Motor neuron (in vitro differentiated cells): ENCODE data around the gene CLCNKB. TPM values are rescaled to one million over a fixed set of nuclear protein-coding genes. Genes with fewer than 3 reads are reported as not detected.
"Not testable (repeated sequence)": the region's sequence is repeated elsewhere in the genome, so short reads cannot be mapped to it uniquely, and the experiment has no call there.

ENCODE experiments used
- ATAC-seq, 8 experiments: fragments of 200-7000 bp; cut with Tn5 transposase; replicated peaks in 6 of 8; 2 replicates each; pipeline ENCODE4 v1.8.0; 2021; ENCODE audit warnings: mild to moderate bottlenecking in 8 of 8, moderate library complexity in 8 of 8
- H3K27ac ChIP-seq, 2 donors: fragments of 250-450 bp; sonication (Bioruptor Pico); 2 replicates each; pipeline ENCODE4 v1.9.0; 2021; ENCODE audit warnings: antibody characterized with exemption in 2 of 2, mild to moderate bottlenecking in 2 of 2, moderate library complexity in 1 of 2
- H3K4me1 ChIP-seq, 2 donors: fragments of 250-450 bp; sonication (Bioruptor Pico); replicated peaks in 1 of 2; 2 replicates each; pipeline ENCODE4 v1.6.1; 2021; ENCODE audit warnings: antibody characterized with exemption in 2 of 2, mild to moderate bottlenecking in 2 of 2, moderate library complexity in 1 of 2
- H3K4me3 ChIP-seq, 5 donors: fragments of 250-450 bp; sonication (Bioruptor Pico); 2 replicates each; pipeline ENCODE4 v1.9.0; 2021; ENCODE audit warnings: antibody characterized with exemption in 5 of 5, mild to moderate bottlenecking in 5 of 5, moderate library complexity in 4 of 5
- WGBS, 10 experiments: fragments of 450-650 bp; shearing (Covaris generic); methylation state at CpG; one replicate each; pipeline ENCODE4 v1.0.0; 2022; 5-methylcytosine and 5-hydroxymethylcytosine counted together
- in situ Hi-C, 9 experiments: fragments of 400-800 bp; cut with MboI; loops; one replicate each; pipeline ENCODE4 v1.15.0; 2021; ENCODE audit warnings: low sequenced_read_pairs in 9 of 9, low pct_unique_long_range_greater_than_20kb in 2 of 9; ENCODE audit not compliant: unreplicated experiment in 9 of 9
- total RNA-seq, 8 experiments: library from RNA; unstranded; fragments of 300-600 nt; gene quantifications; 2 replicates each; pipeline versions ENCODE4 v1.2.3 to v1.2.4, GENCODE V29; 2022

The CLCNKB gene
- total RNA-seq, 8 experiments from 2014 or later, result 0.09 to 0.43 (median 0.21) TPM; not detected in 3

GRCh38 chr1:16017461-16018303 is 25.9 kb upstream of the CLCNKB start, which contains the start of gene HSPB7:
Gene HSPB7, minus strand, starts transcription at chr1:16018043. Its CDS starts 80 bp downstream, at chr1:16017963.
- no peak within 1 kb of the TSS for H3K4me3 ChIP-seq
- peaks cover 53 to 56% of the 10 kb centered on the region in 2 donors for H3K4me1 ChIP-seq
- in situ Hi-C loops, result no loop called here
- peak; percentile 18 to 65 (median 52) for ATAC-seq
- WGBS, 10 experiments, result 0 to 100% (median 57%) methylated on average over 2 to 6 of the region's 37 CpGs; no CpG with 5 or more reads in 5 of the 10 experiments
- H3K27ac ChIP-seq, result peak within 1 kb of the TSS in 1 of 2 donors; percentile 13

GRCh38 chr1:16018308-16018707 is 25.3 kb upstream of the CLCNKB start:
- in situ Hi-C loops, result no loop called here
- 20 to 67% (median 43%) methylated on average over 2 to 4 of the region's 4 CpGs; no CpG with 5 or more reads in 6 of the 10 experiments for WGBS, 10 experiments
- ATAC-seq, result peak in 4 of 8 experiments; percentile 1 to 14 (median 4)
- Histone ChIP-seq H3K4me1 (peaks cover 47 to 51% of the 10 kb centered on the region in 2 donors), H3K27ac (no peak overlapping the region), H3K4me3 (no peak overlapping the region)

GRCh38 chr1:16018749-16019643 is 24.6 kb upstream of the CLCNKB start:
- Histone ChIP-seq H3K4me3 (no peak overlapping the region), H3K4me1 (peaks cover 42 to 44% of the 10 kb centered on the region in 2 donors), H3K27ac (no peak overlapping the region)
- WGBS, 10 experiments, result 40 to 100% (median 85%) methylated on average over 2 to 17 of the region's 23 CpGs; no CpG with 5 or more reads in 2 of the 10 experiments
- in situ Hi-C loops, result no loop called here
- ATAC-seq, result peak in 4 of 8 experiments; percentile 6 to 17 (median 7)

GRCh38 chr1:16019644-16020277 is 23.8 kb upstream of the CLCNKB start:
- Histone ChIP-seq H3K4me1 (peaks cover 35 to 36% of the 10 kb centered on the region in 2 donors), H3K4me3 (no peak overlapping the region), H3K27ac (no peak overlapping the region)
- peak in 6 of 8 experiments; percentile 9 to 80 (median 67) for ATAC-seq
- in situ Hi-C loops, result no loop called here
- WGBS, 10 experiments, result 40% methylated on average over 1 of the region's 9 CpGs; no CpG with 5 or more reads in 9 of the 10 experiments

- peaks cover 30 to 34% of the 10 kb centered on the region in 2 donors for H3K4me1 ChIP-seq
- no peak for ATAC-seq
- H3K4me3 ChIP-seq, result no peak overlapping the region
- no peak overlapping the region for H3K27ac ChIP-seq
- in situ Hi-C loops, result no loop called here
- WGBS, 10 experiments, result 40 to 89% (median 71%) methylated on average over 1 to 3 of the region's 6 CpGs; no CpG with 5 or more reads in 7 of the 10 experiments
Observed at GRCh38 chr1:16020325-16020724, 23.3 kb upstream of the CLCNKB start.

GRCh38 chr1:16020878-16021277 is 22.7 kb upstream of the CLCNKB start:
- peaks cover 30 to 34% of the 10 kb centered on the region in 2 donors for H3K4me1 ChIP-seq
- WGBS, 10 experiments, result 60% methylated on average over 1 of the region's 9 CpGs; no CpG with 5 or more reads in 9 of the 10 experiments
- H3K4me3 ChIP-seq, in situ Hi-C loops, H3K27ac ChIP-seq, ATAC-seq: not testable (repeated sequence)

GRCh38 chr1:16021681-16022080 is 21.9 kb upstream of the CLCNKB start, which contains the start of gene CLCNKA:
Gene CLCNKA, plus strand, starts transcription at chr1:16022036. Its CDS starts 584 bp downstream, at chr1:16022620.
- 0 to 67% (median 55%) methylated on average over 1 to 5 of the region's 6 CpGs; no CpG with 5 or more reads in 5 of the 10 experiments for WGBS, 10 experiments
- no peak for ATAC-seq
- in situ Hi-C loops, result no loop called here

GRCh38 chr1:16022393-16022792 is 21.2 kb upstream of the CLCNKB start:
- no peak overlapping the region for H3K27ac ChIP-seq
- in situ Hi-C loops, result no loop called here
- H3K4me1 ChIP-seq, result peaks cover 36 to 37% of the 10 kb centered on the region in 2 donors
- 50 to 78% methylated on average over 2 to 5 of the region's 11 CpGs; no CpG with 5 or more reads in 8 of the 10 experiments for WGBS, 10 experiments
- H3K4me3 ChIP-seq, result no peak overlapping the region
- ATAC-seq, result no peak

More at GRCh38 chr1:16021681-16022080, 21.9 kb upstream of the CLCNKB start, which contains the start of gene CLCNKA:
- H3K4me1 ChIP-seq, result peaks cover 30 to 34% of the 10 kb centered on the region in 2 donors
- H3K4me3 ChIP-seq, result no peak within 1 kb of the TSS
- no peak within 1 kb of the TSS for H3K27ac ChIP-seq

GRCh38 chr1:16023050-16023653 is 20.4 kb upstream of the CLCNKB start:
- 0 to 72% (median 51%) methylated on average over 1 to 4 of the region's 7 CpGs; no CpG with 5 or more reads in 6 of the 10 experiments for WGBS, 10 experiments
- in situ Hi-C loops, result no loop called here

GRCh38 chr1:16026302-16026701 is 17.3 kb upstream of the CLCNKB start:
- H3K4me1 ChIP-seq, result peaks cover 13 to 14% of the 10 kb centered on the region in 2 donors
- WGBS, 10 experiments, result no CpG with 5 or more reads among the region's 10 CpGs
- H3K4me3 ChIP-seq, in situ Hi-C loops, H3K27ac ChIP-seq, ATAC-seq: not testable (repeated sequence)

More at GRCh38 chr1:16023050-16023653, 20.4 kb upstream of the CLCNKB start:
- Histone ChIP-seq H3K27ac (no peak overlapping the region), H3K4me1 (peaks cover 29 to 31% of the 10 kb centered on the region in 2 donors), H3K4me3 (no peak overlapping the region)
- ATAC-seq, result no peak

GRCh38 chr1:16026723-16027484 is 16.7 kb upstream of the CLCNKB start:
- Histone ChIP-seq H3K4me1 (peaks cover 8 to 9% of the 10 kb centered on the region in 2 donors), H3K4me3 (peak overlapping the region in 2 of 5 donors; percentile 2), H3K27ac (no peak overlapping the region)
- in situ Hi-C loops, result no loop called here
- ATAC-seq, result peak; percentile 69 to 92 (median 87)
- WGBS, 10 experiments, result 30 to 38% methylated on average over 2 of the region's 33 CpGs; no CpG with 5 or more reads in 8 of the 10 experiments
